HG02759 (cell line): Measurements from ENCODE around the gene VSX1.

Source experiments
- ATAC-seq: cut with Tn5 transposase; IDR thresholded peaks from one replicate; pipeline ENCODE4 v1.9.1; 2021; ENCODE audit warnings: mild to moderate bottlenecking, moderate library complexity; ENCODE audit not compliant: unreplicated experiment

VSX1 gene

DNA sequence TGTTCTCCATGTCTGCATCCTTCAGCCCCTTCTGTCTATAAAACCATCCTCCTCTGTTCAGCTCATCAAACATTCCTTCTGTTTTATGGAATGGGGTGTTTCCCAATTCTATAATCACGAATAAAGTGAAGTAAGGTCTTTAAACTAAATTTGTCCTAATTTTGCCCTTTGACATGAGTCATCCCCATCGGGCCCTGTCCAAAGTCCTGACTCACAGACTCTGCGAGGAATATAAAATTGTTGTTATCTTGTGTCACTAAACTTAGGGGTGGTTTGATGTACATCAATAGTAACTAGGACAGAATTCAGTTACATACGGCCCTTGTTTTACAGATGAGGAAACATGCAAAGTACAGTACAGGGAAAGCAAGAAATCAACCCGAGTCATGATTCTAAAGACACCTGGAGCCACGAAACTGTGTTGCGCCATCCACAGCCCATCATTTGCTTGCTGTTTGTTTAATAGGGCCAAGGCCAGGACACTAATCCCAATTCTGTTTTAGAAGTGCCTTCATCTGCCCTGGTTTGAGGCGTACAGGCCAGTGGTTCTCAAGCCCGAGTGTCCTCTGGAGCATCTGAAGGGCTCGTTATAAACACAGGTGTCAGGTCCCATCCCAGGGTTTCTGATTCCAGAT is 26.8 kb downstream of the VSX1 start:
- ATAC-seq, result no peak

DNA sequence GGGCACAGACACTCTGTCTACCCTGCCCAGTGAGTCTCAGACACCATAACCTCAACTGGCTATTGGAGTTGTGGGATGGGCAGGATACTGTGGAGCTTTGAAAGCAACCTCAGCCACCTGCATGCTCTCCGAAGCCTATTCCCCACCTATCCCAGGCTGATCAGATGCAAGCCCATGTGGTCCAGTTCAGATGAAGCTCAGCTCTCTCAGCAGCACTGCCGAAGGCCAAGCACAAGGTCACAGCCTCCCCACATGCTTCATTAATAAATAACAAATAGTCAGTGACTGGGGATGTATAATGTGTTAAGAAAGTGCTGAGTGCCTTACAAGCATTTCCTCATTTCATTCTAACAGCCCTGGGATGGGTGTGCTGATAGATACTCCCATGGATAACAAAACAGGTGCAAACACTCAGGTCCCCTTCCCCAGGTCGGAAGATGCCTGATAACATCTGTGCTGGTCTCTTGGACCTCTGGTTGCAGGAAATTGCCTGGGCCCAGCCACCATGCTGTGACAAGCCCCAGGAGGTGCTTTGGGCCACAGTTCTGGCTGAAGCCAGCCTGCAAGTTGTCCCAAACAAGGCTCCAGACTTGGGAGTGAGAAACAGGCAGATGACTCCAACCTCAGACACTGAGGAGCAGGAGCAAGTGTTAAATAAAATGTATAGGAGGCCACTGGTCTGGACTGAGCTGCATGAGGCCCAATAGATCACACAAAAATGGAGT is 27.7 kb downstream of the VSX1 start:
- no peak for ATAC-seq

DNA sequence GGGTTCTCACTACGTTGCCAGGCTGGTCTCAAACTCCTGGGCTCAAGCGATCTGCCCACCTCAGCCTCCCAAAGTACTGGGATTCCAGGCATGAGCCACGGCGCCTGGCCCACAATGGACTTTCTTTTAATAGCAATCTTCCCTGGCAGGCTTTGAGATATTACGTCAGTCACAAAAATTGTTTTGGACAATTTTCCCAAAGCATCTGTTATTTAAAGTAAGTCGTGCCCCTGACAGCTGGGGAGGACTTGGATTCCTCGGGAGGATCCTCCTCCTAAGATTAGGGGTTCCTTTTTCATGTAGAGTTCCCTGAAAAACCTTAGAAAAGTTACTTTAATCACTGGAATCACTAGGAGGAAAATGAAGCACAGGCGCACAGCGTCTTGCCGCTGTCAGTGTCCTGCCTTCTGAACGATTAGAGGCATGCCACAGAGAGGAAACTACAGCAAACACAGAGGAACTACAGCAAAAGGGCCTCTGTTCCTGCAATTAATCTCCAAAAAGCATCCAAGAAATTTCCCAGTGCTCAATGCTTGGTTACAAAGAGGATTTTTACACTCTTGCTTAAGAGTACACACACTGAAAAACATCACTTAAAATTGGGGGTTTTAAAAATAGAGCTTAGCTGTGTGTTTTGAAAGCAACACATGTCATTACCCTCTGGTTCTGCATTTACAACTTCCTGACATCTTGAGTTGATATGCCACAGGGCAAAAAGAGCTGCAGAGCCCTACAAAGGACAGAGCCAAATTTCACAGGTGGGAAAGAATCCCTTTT is 28.5 kb downstream of the VSX1 start:
- no peak for ATAC-seq

DNA sequence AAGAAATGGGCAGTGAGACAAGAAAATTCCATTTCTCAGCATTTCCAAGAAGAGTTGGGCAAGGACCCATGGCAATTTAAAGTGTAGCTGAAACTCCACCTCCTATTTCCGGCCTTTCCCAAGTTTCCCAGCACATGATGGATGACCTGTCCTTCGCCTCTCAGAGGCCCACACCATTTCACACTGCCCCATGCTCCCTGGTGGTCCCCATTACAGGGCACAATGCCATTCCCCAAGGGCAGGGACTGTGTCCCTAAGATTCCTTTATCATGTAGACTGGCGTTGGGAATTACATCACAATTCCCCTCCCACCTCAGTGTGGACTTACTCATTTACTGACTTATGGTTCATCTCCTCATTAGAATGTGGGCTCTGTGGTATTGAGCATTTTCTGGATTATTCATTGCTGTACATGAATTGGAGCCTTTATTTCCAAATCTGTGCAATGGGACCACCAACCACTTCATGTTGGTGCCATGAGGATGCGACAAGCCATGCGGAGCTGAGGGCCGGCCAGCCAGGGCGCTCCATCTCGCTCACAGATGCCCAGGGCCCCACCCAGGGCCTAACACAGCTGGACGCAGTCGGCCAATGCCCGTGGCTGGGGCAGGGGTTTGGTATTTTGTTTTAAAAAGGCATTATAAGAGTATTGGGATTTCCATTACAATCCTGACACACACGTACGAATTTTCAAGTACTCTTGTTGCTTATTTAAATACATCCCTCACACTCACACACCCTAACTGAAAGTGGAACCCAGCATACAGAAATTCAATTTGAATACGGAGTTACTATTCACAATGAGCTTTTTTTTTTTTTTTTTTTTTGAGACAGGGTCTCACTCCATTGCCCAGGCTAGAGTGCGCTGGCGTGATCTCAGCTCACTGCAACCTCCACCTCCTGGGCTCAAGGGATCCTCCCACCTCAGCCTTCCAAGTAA is 29.4 kb downstream of the VSX1 start:
- ATAC-seq, result no peak

DNA sequence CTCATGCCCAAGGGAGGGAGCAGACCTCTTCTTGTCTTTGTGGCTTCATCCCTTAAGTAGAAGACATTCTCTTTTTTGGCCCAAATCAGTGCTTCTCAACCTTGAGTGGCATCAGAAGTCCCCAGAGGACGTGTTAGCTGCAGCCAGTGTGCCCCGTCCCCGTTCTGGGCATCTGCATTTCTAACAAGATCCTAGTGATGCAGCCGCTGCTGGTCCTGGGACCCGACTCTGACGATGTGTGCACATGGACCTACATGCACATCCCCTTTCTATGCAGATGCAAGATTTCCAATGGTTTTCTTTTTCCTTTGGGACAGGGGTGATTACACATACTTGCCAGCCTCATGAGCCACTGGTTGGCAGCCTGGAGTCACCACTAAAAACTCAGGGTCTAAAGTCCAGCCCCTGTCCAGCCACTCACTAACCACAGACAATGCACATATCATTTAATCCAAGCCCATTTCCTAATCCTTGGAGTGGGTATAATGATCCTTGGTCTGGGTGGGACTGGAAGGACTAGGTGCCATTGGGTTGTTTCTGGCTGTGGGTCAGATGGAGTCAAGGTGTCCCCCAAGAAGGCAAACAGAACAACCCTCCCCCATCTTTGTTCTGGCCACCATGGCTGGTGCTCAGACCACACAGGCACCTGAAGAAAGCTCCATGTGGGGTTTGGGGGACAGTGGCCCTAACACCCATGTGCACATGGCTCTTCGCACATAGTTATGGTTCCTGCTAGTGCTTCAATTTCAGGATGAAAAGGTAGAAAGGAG is 30.4 kb downstream of the VSX1 start:
- ATAC-seq, result no peak

DNA sequence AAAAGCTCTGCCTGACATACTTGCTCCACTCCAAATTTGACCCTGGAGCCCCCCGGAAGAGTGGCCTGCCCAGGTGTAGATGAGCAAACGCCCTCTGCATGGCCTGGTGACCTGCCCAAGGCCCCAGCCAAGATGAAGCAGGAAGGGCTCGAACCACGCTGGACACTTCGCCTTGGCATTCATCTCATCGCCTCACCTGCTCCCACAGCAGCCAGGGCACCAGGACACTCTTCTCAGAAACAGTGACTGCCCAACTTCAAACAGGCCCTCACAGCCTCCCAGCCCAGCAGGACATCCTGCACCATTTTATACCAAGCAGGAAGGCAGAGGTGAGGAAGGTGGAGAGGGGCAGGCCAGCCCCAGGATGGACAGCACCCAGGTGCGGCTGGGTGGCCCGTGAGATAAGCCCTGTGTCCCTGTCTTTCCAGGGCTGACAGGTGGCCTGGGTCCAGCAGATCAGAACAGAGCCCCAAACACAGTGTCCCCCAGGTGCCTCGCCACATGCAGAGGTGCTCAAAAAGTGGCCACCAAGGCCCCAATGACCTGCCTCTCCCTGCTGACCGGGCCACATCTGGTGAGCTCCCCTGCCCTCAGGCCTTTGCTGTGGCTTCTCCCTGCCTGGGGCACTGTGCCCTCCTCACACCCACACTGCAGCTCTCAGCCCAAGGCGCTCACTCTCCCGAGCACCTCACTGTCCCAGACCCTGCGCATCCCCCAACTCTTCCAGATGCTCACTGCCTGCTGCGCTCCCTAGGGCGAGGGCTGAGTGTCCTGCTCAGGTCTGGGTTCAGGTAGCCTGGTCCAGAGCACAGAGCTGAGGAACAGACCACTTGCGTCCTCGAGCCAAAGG is 31.2 kb downstream of the VSX1 start:
- no peak for ATAC-seq

DNA sequence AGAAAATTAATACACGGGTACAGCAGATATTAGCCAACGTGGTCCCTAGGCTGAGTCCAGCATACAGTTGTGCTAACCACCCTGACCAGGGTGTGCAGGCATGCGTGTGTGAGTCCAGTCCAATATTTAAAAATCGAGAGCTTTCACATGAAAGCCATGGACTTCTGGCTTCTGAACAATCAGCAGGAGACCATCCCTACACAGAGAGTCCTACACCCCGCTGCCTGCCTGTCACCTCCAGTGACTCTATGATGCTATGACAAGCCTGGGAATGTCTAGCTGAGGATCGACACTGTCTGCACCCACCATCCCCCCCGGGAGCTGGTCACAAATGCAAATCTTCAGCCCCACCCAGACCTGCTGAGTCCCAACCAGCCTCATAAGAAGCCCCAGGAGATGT is 31.9 kb downstream of the VSX1 start:
- ATAC-seq, result no peak

DNA sequence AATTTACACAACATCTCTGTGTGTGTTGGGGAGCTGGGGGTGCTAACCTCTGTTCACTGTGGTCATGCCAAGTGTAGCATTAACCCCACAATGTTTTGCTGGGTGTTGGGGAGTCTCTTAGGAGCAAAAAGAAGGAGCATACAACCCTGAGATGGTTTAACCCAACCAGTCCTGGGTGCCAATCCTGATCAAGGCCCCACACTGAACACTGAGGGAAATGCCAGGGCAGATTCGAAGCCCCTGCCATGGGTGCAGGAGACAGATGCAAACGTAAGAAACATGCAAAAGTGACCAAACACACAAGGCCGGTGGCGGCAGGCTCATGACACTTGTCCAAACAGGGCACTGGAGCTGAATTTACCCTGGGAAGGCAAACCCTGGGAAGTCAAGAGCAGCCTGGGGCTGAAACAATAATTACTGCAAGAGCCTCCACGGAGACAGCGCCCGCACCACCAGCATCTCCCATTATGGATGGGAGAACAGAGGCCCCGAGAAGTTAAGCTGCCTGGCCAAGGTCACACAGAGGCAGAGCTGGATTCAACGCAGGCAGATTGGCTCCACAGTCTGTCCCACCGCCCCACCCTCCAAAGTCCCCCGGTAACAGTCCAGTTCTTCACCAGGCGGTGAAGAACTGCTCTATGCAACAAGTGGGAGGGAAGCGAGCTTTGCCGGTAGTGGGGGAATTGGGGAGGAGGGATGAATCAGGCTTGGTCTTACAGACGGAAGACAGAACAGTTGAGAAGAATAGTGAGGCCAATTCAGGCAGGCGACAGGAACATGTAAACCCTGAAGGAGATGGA is 32.5 kb downstream of the VSX1 start:
- ATAC-seq, result no peak

DNA sequence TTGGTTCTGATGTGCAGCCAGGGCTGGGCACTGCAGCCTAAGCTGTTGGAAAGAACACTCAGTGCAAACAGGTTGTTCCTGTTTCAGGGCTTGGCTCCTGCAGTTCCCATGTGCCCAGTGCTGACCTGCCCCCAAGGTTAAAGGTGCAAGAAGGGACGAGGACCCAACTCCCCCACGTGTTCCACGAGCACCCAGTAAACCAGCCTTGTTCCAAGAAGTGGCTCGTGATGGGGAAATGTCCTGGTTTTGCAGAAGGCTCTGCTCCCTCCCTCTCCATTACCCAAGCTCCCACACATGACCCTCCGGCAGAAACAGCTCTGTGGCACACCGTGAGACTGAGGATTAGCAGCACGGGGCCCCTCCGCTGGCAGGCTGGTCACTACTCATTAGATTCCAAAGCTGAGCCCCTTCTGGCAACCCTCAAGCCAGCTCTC is 33.4 kb downstream of the VSX1 start:
- ATAC-seq, result no peak

DNA sequence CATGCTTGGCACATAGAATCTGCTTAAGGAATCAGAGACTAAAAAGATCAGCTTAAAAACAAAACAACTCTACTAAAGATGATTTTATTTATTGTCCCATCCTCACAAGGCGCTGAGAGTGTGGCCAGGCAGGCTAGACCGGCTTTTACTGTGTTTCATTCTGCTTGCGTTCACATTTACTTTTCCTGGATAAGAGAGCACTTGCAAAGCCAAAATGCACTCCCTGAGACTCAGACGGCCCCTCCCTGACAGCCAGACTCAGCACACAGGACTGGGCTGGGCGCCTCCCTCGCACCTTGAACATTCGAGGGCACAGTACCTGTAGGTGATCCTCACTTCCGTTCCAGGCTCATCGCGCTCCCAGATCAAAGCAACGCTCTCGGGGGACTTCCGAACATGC is 34.2 kb downstream of the VSX1 start:
- ATAC-seq, result no peak

DNA sequence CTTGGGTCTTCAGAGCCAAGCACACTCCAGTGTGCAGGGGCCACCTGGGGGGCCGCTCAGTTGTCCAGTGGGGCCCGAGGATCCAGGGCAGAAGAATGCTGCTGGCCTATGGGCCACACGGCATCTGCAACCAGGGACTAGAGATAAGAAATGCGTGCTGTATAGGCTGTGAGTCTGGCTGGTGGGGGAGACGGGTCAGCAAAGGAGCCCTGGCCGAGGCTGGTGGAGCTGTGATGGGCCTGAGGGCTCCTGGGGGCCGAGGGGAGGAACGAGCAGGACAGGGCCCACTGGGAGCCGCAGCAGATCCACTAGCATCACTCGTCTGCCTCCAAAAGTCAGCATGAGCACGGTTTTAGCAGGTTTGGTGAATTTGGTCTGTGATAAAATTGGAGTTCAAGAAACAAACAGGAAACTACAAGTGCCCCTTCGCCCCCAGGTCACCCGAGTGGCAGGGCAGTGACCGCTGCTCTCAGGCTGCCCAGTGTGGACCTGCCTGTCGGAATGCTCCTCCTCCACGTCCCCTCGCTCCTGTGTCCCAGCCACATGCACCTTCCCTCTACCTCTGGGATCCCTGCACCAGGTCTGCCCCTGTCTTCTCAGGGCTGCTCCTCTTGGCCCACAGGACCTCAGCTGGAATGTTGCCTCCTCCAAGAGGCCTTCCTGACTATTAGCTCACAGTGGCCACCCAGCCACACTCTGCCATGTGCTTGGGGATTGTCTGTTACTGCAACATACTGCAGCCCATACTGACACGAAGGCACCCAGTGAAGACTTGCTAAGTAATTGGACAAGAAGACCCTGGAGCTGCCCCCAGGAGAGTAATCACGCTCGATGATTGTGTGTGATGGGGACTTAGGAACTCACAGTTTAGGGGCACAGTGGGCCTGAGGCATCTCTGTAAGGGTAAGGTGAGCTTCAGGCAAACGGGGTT is 34.9 kb downstream of the VSX1 start:
- ATAC-seq, result no peak

DNA sequence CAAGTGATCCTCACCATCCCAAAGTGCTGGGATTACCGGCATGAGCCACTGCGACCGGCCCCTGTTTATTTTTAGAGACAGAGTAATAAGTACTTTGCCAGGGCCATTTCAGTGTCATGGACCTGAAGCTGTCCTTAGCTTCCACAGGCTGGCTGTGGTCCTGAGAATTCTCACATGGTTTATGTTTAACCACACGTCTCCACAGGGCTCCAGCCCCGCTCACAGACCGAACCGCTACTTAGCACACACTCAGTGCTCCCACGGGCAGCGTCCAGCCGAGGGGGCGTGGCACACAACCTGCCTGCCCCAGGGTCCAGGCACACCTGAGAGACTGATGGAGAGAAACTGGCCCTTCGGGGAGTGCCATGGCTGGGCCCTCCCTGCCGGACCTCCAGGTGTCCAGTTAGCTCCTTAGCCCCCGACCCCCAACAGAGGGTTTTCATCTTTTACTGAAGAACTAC is 35.7 kb downstream of the VSX1 start:
- ATAC-seq, result no peak

DNA sequence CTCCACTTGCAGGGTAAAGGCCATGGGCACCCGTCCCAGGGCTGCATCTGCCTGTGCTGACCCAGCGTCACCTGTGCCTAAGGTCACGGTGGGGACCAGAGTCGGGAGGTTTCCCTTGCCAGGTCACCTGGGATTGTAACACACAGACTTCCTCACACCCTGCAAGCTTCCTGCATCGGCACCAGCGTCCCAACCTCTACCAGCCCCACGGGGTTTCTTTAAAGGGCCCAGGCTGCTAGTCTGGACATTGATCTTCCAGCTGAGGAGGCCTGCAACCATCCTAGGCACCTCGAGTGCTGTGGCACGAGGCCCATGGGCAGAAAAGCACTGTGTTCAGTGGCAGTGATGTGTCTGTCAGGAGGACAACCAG is 36.6 kb downstream of the VSX1 start:
- no peak for ATAC-seq

DNA sequence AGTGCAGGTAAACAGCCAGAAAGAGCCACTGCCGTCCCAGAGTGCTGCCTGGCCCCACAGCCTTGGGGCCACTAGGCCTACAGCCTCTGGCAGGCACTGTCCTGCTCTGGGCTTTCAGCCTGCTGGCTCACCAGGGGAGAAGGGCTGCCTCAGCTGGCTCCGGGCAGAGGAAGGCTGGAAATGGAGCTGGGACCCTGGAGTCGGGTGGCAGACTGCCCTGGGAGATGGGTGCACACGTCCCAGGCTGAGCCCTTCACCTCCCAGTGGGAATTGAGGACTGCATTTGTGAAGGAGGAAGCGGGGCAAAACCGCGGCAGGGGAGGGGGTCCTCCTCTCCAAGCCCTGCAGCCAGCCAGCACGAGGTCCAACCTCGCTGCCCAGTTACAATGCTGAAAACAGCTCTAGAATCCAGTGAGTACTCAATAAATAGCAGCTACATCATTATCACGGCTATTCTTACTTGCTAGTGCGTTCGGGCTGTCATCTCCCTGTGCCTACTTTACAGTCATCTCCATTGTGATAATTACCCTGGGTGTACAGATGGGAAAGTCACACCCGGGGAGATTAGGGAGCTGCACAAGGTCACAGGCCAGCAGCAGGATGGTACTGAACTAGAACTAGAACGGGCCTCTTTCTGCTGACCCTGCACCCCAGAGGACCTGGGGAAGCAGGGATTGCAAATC is 37.1 kb downstream of the VSX1 start:
- no peak for ATAC-seq

DNA sequence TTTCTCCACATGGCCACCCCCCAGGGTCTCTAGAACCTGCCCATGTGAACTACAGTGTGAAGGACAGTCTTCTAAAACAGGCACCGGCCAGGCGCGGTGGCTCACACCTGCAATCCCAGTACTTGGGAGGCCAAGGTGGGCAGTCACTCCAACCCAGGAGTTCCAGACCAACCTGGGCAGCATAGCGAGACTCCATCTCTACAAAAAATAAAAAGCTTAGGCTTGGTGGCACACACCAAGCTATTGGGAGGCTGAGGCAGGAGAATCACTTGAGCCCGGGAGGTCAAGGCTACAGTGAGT is 37.7 kb downstream of the VSX1 start:
- no peak for ATAC-seq

DNA sequence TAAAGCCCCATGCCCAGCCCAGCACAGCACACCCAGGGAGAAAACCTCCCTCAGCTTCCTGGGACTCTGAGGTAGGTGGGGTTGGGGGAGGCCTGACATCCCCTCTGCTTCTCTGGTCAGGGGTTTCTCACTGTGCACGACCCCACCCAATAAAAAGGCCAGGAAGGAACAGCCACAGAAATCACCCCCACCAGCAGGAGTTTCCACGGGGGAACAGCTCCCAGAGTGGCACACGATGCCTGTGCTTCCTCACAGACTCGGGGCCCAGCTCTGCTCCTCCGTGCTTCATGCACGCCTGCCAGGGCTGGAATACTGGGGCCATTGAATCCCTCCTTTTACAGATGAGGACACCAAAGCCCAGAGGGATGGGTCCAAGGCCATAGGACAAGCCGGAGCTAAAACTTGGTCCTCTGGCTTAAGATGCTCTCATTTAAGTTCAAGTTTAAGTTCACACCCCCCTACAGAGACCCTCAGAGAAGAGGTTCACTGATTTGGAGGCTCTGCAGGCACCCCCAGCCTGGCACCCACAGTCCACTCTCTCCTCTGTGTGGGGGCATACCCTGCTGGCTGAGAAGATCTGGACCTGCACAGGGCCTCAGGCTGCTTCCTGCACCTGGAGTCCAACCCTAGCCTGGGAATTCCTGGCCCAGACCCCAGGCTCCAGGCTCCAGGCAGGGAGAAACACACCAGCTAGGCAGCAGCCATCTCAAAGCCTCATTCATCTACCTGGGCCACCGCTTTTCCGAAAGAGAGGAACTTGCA is 38.3 kb downstream of the VSX1 start:
- ATAC-seq, result no peak
